22Rv1 (cell line): ENCODE results near the gene ZNF654.
"Not testable (repeated sequence)": the region's sequence is repeated elsewhere in the genome, so short reads cannot be mapped to it uniquely, and the experiment has no call there.

Experiments used
- ZFX ChIP-seq: fragments of 450-650 bp; IDR thresholded peaks from 2 replicates; pipeline ENCODE4 v1.6.1; 2017; ENCODE audit warnings: antibody characterized with exemption, borderline replicate concordance
- TF ChIP-seq, protein P1 (sequence below): fragments of 450-650 bp; IDR thresholded peaks from 2 replicates; pipeline ENCODE4 v1.5.1; 2017; ENCODE audit warnings: mild to moderate bottlenecking

DNA sequence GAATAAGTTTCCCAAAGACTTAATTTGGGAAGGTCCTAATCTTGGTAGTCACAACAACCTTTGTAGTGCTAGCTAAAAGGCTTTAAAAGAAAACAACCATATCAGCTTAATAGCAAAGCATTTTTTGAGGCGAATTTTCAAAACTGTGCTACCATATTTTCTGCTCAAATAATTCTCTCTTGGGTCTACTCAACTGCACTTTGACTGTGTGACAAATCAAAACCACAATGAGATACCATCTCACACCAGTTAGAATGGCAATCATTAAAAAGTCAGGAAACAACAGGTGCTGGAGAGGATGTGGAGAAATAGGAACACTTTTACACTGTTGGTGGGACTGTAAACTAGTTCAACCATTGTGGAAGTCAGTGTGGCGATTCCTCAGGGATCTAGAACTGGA lies 59.5 kb downstream of the ZNF654 start:
- TF ChIP-seq, protein P1, sequence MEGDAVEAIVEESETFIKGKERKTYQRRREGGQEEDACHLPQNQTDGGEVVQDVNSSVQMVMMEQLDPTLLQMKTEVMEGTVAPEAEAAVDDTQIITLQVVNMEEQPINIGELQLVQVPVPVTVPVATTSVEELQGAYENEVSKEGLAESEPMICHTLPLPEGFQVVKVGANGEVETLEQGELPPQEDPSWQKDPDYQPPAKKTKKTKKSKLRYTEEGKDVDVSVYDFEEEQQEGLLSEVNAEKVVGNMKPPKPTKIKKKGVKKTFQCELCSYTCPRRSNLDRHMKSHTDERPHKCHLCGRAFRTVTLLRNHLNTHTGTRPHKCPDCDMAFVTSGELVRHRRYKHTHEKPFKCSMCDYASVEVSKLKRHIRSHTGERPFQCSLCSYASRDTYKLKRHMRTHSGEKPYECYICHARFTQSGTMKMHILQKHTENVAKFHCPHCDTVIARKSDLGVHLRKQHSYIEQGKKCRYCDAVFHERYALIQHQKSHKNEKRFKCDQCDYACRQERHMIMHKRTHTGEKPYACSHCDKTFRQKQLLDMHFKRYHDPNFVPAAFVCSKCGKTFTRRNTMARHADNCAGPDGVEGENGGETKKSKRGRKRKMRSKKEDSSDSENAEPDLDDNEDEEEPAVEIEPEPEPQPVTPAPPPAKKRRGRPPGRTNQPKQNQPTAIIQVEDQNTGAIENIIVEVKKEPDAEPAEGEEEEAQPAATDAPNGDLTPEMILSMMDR: not testable (repeated sequence)
- TF ChIP-seq ZFX: not testable (repeated sequence)
